Measurements from ENCODE around the gene SULT1E1. TPM values are rescaled to one million over a fixed set of nuclear protein-coding genes. Genes with fewer than 3 reads are reported as not detected.
"Not testable (repeated sequence)": the region's sequence is repeated elsewhere in the genome, so short reads cannot be mapped to it uniquely, and the experiment has no call there.

SULT1E1 gene
- total RNA-seq, 4 donors from 2014 or later, result not detected

GRCh38 chr4:69830192-69830559, 29.8 kb downstream of the SULT1E1 start:
- H3K36me3 ChIP-seq, result no peaks in the 10 kb centered on the region
- ATAC-seq (no peak), DNase-seq (no peak)
- H3K4me3 ChIP-seq, result no peak overlapping the region
- H3K27ac ChIP-seq, result no peak overlapping the region
- H3K27me3 ChIP-seq, result no peaks in the 10 kb centered on the region
- H3K4me1 ChIP-seq, result no peaks in the 10 kb centered on the region
- H3K9me3 ChIP-seq, result no peaks in the 10 kb centered on the region
- TF ChIP-seq, protein P1, sequence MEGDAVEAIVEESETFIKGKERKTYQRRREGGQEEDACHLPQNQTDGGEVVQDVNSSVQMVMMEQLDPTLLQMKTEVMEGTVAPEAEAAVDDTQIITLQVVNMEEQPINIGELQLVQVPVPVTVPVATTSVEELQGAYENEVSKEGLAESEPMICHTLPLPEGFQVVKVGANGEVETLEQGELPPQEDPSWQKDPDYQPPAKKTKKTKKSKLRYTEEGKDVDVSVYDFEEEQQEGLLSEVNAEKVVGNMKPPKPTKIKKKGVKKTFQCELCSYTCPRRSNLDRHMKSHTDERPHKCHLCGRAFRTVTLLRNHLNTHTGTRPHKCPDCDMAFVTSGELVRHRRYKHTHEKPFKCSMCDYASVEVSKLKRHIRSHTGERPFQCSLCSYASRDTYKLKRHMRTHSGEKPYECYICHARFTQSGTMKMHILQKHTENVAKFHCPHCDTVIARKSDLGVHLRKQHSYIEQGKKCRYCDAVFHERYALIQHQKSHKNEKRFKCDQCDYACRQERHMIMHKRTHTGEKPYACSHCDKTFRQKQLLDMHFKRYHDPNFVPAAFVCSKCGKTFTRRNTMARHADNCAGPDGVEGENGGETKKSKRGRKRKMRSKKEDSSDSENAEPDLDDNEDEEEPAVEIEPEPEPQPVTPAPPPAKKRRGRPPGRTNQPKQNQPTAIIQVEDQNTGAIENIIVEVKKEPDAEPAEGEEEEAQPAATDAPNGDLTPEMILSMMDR (IDR thresholded peaks at IDR 0.05 in 4 of 5, conservative IDR thresholded peaks at IDR 0.05 in 1 of 5), result no peak
- TF ChIP-seq POLR2A (IDR thresholded peaks at IDR 0.05), result no peak
- in situ Hi-C loops (cut with MboI; ENCODE audit: low sequenced_read_pairs in 4 of 4), result no loop called here
- intact Hi-C loops (cut with DNase I; ENCODE audit: low total_unique reads), result no loop called here

DNA sequence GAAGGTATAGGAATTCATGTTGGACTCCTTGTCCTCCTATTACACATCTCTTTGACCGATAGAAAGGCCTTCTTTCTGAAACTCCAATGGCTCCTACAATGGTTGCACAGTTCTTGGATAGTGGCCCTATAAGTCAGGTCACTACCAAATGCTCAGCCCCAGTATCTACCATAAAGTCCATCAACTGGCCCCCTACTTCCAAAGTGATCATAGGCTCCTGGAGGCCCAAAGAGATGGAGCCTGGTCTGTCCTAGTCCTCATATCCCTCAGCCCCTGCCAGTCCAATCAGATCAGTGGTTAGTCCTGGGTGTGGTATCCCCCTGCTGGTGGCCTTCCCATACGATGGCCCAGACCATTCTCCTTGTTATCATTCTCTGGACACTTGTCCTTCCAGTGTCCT, 30.3 kb downstream of the SULT1E1 start:
- Histone ChIP-seq H3K4me3 (no peak overlapping the region), H3K4me1 (no peaks in the 10 kb centered on the region), H3K27me3 (no peaks in the 10 kb centered on the region), H3K36me3 (no peaks in the 10 kb centered on the region), H3K27ac (no peak overlapping the region), H3K9me3 (no peaks in the 10 kb centered on the region)
- intact Hi-C loops (cut with DNase I; ENCODE audit: low total_unique reads) (no loop called here), in situ Hi-C loops (cut with MboI; ENCODE audit: low sequenced_read_pairs in 4 of 4) (no loop called here)
- DNase-seq (no peak), ATAC-seq (no peak)
- TF ChIP-seq POLR2A (IDR thresholded peaks at IDR 0.05), result no peak
- TF ChIP-seq, protein P1 (IDR thresholded peaks at IDR 0.05 in 4 of 5, conservative IDR thresholded peaks at IDR 0.05 in 1 of 5), result no peak

DNA sequence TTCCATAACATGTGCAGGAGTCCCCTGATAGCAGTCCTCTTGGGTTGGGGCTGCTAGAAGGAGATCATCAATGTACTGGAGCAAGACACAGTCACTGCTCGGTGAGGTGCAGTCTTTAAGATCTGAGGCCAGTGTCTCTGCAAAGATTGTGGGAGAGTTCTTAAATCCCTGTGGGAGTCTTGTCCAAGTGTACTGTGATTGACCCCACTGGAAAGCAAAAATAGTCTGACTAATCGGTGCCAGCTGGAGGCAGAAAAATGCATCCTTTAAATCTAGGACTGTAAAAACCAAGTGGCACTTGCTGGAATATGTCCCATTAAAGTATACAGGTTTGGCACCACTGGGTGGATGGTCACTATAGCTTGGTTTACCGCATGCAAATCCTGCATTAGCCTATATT, 31.1 kb downstream of the SULT1E1 start:
- Histone ChIP-seq H3K4me3 (no peak overlapping the region), H3K4me1 (no peaks in the 10 kb centered on the region), H3K9me3 (no peaks in the 10 kb centered on the region), H3K36me3 (no peaks in the 10 kb centered on the region), H3K27me3 (no peaks in the 10 kb centered on the region), H3K27ac (no peak overlapping the region)
- intact Hi-C loops (cut with DNase I; ENCODE audit: low total_unique reads) (no loop called here), in situ Hi-C loops (cut with MboI; ENCODE audit: low sequenced_read_pairs in 4 of 4) (no loop called here)
- TF ChIP-seq POLR2A (IDR thresholded peaks at IDR 0.05), result no peak
- TF ChIP-seq, protein P1 (IDR thresholded peaks at IDR 0.05 in 4 of 5, conservative IDR thresholded peaks at IDR 0.05 in 1 of 5), result no peak
- DNase-seq (no peak), ATAC-seq (no peak)

DNA sequence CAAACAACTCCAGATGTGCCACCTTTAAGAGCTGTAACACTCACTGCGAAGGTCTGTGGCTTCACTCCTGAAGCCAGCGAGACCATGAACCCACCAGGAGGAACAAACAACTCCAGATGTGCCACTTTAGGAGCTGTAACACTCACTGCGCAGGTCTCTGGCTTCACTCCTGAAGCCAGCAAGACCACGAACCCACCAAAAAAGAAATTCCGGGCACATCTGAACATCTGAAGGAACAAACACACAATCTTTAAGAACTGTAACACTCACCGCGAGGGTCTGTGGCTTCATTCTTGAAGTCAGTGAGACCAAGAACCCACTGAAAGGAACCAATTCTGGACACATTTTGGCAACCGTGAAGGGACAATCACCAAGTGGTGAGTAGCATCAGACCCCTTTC, 34.9 kb downstream of the SULT1E1 start:
- H3K9me3 ChIP-seq; ATAC-seq; H3K4me3 ChIP-seq; H3K4me1 ChIP-seq; DNase-seq; H3K36me3 ChIP-seq; intact Hi-C loops (cut with DNase I; ENCODE audit: low total_unique reads); in situ Hi-C loops (cut with MboI; ENCODE audit: low sequenced_read_pairs in 4 of 4); H3K27ac ChIP-seq; H3K27me3 ChIP-seq: not testable (repeated sequence)

DNA sequence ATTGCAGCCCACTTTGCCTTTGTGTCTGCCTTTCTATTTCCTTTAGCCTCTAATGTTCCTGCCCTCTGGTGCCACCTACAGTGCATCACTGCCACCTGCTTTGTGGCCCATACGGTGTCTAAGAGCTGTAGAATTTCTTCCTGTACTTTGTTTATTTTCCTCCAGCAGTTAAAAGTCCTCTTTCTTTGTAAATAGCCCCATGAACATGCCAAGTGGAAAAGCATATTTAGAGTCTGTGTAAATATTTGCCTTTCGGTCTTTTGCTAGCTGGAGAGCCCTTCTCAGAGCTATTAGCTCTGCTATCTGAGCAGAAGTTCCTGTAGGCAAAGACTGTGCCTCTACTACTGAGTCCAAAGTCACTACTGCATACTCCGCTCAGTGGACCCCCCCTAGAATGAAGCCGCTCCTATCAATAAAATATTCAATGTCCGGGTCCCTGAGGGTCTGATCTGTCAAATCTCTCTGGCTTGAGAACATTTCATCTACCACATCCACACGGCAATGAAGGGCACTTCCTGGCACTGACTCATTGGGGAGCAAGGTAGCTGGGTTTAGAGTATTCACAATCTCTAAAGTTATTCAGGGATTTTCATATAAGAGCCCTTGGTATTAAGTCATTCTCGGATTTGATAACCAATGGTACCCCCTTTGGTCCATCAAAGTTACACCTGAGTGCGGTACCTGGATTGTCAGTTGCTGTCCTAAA, 36.3 kb downstream of the SULT1E1 start:
- DNase-seq (no peak), ATAC-seq (no peak)
- intact Hi-C loops (cut with DNase I; ENCODE audit: low total_unique reads), result no loop called here
- no peaks in the 10 kb centered on the region for H3K27me3 ChIP-seq
- no peak overlapping the region for H3K27ac ChIP-seq
- in situ Hi-C loops (cut with MboI; ENCODE audit: low sequenced_read_pairs in 4 of 4), result no loop called here
- no peaks in the 10 kb centered on the region for H3K9me3 ChIP-seq
- H3K36me3 ChIP-seq, result no peaks in the 10 kb centered on the region
- no peak overlapping the region for H3K4me3 ChIP-seq
- TF ChIP-seq POLR2A (IDR thresholded peaks at IDR 0.05), result no peak
- TF ChIP-seq, protein P1 (IDR thresholded peaks at IDR 0.05 in 4 of 5, conservative IDR thresholded peaks at IDR 0.05 in 1 of 5), result no peak
- no peaks in the 10 kb centered on the region for H3K4me1 ChIP-seq
